Activated naive CD4-positive, alpha-beta T cell treated with anti-CD3 and anti-CD28 coated beads, Interleukin-2, amount 10 ng/mL, durations not matched to agents 7 days and 5 days (primary cell): ENCODE measurements around the gene NUMB.
"Not testable (repeated sequence)": the region's sequence is repeated elsewhere in the genome, so short reads cannot be mapped to it uniquely, and the experiment has no call there.

Source experiments
- CTCF ChIA-PET: fragments of 350-600 bp; sonication (Branson Sonifier 250); formaldehyde crosslinking; loops from one replicate; lab custom pipeline; 2021; ENCODE audit warnings: antibody characterized with exemption; lab: Charles Lee
- DNase-seq: peaks from one replicate; pipeline ENCODE4 v3.0.0-alpha.2; 2020
- H3K27ac Mint-ChIP-seq: one replicate; pipeline ENCODE4 v1.8.0; 2021; ENCODE audit warnings: mild to moderate bottlenecking, moderate library complexity, mixed read lengths
- H3K27me3 Mint-ChIP-seq: one replicate; pipeline ENCODE4 v1.8.0; 2021; ENCODE audit warnings: mild to moderate bottlenecking, mixed read lengths
- H3K36me3 Mint-ChIP-seq: one replicate; pipeline ENCODE4 v1.8.0; 2021; ENCODE audit warnings: mixed read lengths
- H3K4me1 Mint-ChIP-seq: one replicate; pipeline ENCODE4 v1.8.0; 2021; ENCODE audit warnings: mixed read lengths
- H3K4me3 Mint-ChIP-seq: one replicate; pipeline ENCODE4 v1.8.0; 2021; ENCODE audit warnings: mild to moderate bottlenecking, moderate library complexity, mixed read lengths
- H3K9me3 Mint-ChIP-seq: one replicate; pipeline ENCODE4 v1.8.0; 2021; ENCODE audit warnings: mixed read lengths

The NUMB gene

DNA sequence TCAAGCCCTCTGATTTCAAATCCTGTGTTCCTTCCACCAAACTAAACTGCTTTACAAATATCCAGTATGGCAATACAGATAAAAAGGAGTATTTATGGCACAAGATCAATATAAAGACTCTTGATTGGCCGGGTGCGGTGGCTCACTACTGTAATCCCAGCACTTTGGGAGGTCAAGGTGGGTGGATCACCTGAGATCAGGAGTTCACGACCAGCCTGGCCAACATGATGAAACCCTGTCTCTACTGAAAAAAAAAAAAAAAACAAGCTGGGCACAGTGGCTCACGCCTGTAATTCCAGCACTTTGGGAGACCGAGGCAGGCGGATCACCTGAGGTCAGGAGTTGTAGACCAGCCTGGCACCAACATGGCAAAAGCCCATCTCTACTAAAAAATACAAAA lies 35.3 kb downstream of the NUMB start:
- H3K36me3 Mint-ChIP-seq, H3K9me3 Mint-ChIP-seq, H3K27me3 Mint-ChIP-seq, H3K4me3 Mint-ChIP-seq, DNase-seq, CTCF ChIA-PET, H3K27ac Mint-ChIP-seq: not testable (repeated sequence)
- peaks cover 14% of the 10 kb centered on the region for H3K4me1 Mint-ChIP-seq

DNA sequence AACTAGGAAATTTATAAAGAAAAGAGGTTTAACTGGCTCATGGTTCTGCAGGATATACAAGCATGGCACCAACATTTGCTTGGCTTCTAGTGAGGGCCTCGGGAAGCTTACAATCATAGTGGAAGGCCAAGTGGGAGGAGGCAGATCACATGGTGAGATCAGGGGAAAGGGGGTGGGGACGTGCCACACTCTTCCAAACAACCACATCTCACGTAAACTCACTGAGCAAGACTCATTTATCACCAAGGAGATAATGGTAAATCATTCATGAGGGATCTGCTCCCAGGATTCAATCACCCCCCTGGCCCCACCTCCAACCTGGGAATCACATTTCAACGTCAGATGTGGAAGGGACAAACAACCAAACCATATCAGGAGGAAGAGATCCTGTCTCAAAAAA lies 35.8 kb downstream of the NUMB start:
- Mint-ChIP-seq H3K4me3 (no peak overlapping the region), H3K27me3 (no peaks in the 10 kb centered on the region), H3K9me3 (no peaks in the 10 kb centered on the region), H3K4me1 (peaks cover 14% of the 10 kb centered on the region), H3K36me3 (peaks cover 6% of the 10 kb centered on the region), H3K27ac (no peak overlapping the region)
- DNase-seq = no peak
- CTCF ChIA-PET = no interaction called here

- Mint-ChIP-seq H3K36me3 (peaks cover 7% of the 10 kb centered on the region), H3K27ac (no peak overlapping the region), H3K4me1 (peaks cover 6% of the 10 kb centered on the region), H3K4me3 (no peak overlapping the region), H3K27me3 (no peaks in the 10 kb centered on the region), H3K9me3 (no peaks in the 10 kb centered on the region)
- DNase-seq = no peak
- CTCF ChIA-PET = no interaction called here
Measured at GRCh38 chr14:73418227-73418626, 40.1 kb downstream of the NUMB start.

DNA sequence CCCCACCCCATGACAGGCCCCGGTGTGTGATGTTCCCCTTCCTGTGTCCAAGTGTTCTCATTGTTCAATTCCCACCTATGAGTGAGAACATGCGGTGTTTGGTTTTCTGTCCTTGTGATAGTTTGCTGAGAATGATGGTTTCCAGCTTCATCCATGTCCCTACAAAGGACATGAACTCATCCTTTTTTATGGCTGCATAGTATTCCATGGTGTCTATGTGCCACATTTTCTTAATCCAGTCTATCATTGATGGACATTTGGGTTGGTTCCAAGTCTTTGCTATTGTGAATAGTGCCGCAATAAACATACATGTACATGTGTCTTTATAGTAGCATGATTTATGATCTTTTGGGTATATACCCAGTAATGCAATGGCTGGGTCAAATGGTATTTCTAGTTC lies 52.1 kb downstream of the NUMB start:
- H3K27ac Mint-ChIP-seq, H3K4me1 Mint-ChIP-seq, CTCF ChIA-PET, H3K27me3 Mint-ChIP-seq, DNase-seq, H3K4me3 Mint-ChIP-seq, H3K9me3 Mint-ChIP-seq: not testable (repeated sequence)
- H3K36me3 Mint-ChIP-seq = peaks cover 19% of the 10 kb centered on the region

GRCh38 chr14:73403181-73403752 lies 55.1 kb downstream of the NUMB start:
- Mint-ChIP-seq H3K27ac (no peak overlapping the region), H3K9me3 (no peaks in the 10 kb centered on the region), H3K36me3 (peaks cover 13% of the 10 kb centered on the region), H3K4me3 (no peak overlapping the region), H3K27me3 (no peaks in the 10 kb centered on the region), H3K4me1 (no peaks in the 10 kb centered on the region)
- CTCF ChIA-PET = interaction anchor here (0.9 kb wide), 1 partner anchor 8 kb away, joined by 3 read pairs; no protein-coding TSS in a partner anchor
- no peak for DNase-seq

- peaks cover 10% of the 10 kb centered on the region for H3K36me3 Mint-ChIP-seq
- no peaks in the 10 kb centered on the region for H3K9me3 Mint-ChIP-seq
- no peaks in the 10 kb centered on the region for H3K4me1 Mint-ChIP-seq
- CTCF ChIA-PET = interaction anchor here (0.9 kb wide), 1 partner anchor 9 kb away, joined by 3 read pairs; no protein-coding TSS in a partner anchor
- no peak overlapping the region for H3K4me3 Mint-ChIP-seq
- DNase-seq = no peak
- H3K27ac Mint-ChIP-seq = no peak overlapping the region
- no peaks in the 10 kb centered on the region for H3K27me3 Mint-ChIP-seq
Measured at GRCh38 chr14:73402579-73402978, 55.8 kb downstream of the NUMB start.

DNA sequence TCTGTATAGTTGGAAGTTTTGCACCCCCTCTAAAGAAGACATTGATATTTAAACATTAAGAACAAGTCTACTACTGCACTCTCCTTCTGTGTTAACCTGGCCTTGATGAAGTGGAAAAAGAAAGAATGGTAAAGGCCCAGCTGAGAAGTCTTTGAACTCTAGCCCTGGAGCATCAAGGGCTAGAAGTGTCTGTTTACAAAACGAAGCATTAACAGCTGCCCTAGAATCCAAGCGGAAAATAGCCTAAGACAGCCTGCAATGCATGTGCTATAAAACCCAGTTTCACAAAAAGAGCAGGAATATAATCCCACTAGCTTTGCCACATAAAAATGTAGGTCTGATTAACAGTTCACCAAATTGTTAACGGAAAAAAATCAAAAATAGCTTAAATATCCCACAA lies 60.5 kb downstream of the NUMB start:
- Mint-ChIP-seq H3K9me3 (no peaks in the 10 kb centered on the region), H3K27ac (no peak overlapping the region), H3K27me3 (no peaks in the 10 kb centered on the region), H3K4me3 (no peak overlapping the region), H3K36me3 (peaks cover 3% of the 10 kb centered on the region), H3K4me1 (peaks cover 5% of the 10 kb centered on the region)
- CTCF ChIA-PET = no interaction called here
- no peak for DNase-seq

DNA sequence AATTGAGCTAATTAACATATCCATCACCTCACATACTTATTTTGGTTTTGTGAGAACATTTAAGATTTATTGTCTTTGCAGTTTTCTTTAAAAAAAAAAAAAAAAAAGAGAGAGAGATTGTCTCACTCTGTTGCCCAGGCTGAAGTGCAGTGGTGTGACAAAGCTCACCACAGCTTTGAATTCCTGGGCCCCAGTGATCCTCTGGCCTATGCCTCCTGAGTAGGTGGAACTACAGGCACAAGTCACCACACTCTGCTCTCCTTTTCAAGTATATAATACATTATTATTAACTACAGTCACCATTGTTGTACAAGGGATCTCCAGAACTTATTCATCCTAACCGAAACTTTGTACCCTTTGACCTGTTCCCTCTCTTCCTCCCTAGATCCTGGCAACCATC lies 64.0 kb downstream of the NUMB start:
- no peaks in the 10 kb centered on the region for H3K27me3 Mint-ChIP-seq
- no peak for DNase-seq
- H3K4me3 Mint-ChIP-seq = no peak overlapping the region
- peaks cover 6% of the 10 kb centered on the region for H3K36me3 Mint-ChIP-seq
- CTCF ChIA-PET = no interaction called here
- peaks cover 10% of the 10 kb centered on the region for H3K4me1 Mint-ChIP-seq
- no peak overlapping the region for H3K27ac Mint-ChIP-seq
- no peaks in the 10 kb centered on the region for H3K9me3 Mint-ChIP-seq

GRCh38 chr14:73393375-73393774 lies 65.0 kb downstream of the NUMB start:
- H3K4me3 Mint-ChIP-seq = no peak overlapping the region
- no peak for DNase-seq
- H3K27ac Mint-ChIP-seq = no peak overlapping the region
- CTCF ChIA-PET = no interaction called here
- peaks cover 6% of the 10 kb centered on the region for H3K36me3 Mint-ChIP-seq
- peaks cover 10% of the 10 kb centered on the region for H3K4me1 Mint-ChIP-seq
- H3K27me3 Mint-ChIP-seq = no peaks in the 10 kb centered on the region
- H3K9me3 Mint-ChIP-seq = no peaks in the 10 kb centered on the region

DNA sequence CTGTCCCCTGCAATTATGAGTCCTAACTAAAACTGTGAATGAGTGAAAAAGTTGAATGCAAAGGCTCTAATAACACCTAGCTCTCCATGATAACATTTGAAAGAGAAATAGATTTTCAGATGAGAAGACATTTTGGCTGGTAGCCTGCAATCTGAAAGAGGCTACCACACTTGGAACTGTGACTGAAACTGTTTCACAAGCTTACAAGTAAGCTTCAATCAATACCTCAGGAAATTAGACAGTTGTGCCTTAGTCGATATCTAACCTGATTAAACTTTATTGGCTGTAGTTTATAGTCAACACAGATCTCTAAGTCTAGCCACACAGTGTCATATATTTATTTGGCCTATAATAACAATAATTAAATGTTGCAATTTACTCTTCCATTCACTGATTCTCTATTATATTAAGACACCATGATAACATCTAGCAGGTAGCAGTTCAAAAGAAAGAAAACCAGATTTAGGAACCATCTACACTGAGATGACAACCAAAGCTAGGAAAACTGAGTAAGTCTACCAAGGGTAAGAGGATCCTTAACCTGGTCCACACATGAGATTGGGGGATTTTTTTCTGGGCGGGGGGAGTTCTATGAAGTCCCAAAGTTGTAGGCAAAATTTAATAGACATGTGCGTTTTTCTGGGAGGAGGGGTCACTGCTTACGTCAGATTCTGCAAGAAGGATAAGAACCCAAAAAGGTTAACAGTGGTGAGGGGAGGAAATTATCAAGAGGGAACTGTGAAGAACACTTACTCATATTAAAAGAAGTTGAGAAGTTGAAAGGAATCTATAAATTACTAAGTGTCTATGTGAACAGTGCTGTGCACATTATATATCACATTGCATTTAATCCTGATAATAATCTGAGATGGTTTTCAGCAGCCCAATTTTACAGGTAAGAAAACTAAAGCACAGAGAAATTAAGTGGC lies 65.8 kb downstream of the NUMB start:
- DNase-seq = no peak
- no peaks in the 10 kb centered on the region for H3K9me3 Mint-ChIP-seq
- no peak overlapping the region for H3K4me3 Mint-ChIP-seq
- H3K27me3 Mint-ChIP-seq = no peaks in the 10 kb centered on the region
- CTCF ChIA-PET = no interaction called here
- H3K27ac Mint-ChIP-seq = no peak overlapping the region
- peaks cover 6% of the 10 kb centered on the region for H3K36me3 Mint-ChIP-seq
- peaks cover 10% of the 10 kb centered on the region for H3K4me1 Mint-ChIP-seq

- CTCF ChIA-PET = not testable (repeated sequence)
Measured at GRCh38 chr14:73387860-73388259, 70.5 kb downstream of the NUMB start.

DNA sequence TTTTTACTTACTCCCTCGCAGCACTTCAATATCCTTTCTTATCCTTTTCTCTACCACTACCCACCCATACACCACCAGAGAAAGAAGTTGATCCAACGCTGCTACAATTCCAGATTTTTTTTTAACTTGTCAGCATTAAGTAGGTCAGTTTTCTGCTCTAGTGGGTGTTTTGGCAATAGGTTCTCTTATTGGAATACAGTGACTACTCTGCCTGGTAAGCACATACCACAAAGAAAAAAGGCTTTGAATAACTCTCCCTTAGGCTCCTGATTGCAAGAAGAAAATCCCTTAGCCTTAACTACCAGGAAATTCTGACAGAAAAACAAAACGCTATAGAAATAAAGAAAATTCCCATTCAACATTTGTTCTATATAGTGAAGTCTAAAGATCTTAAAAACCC lies 72.0 kb downstream of the NUMB start:
- Mint-ChIP-seq H3K4me3 (no peak overlapping the region), H3K27me3 (no peaks in the 10 kb centered on the region), H3K4me1 (no peaks in the 10 kb centered on the region), H3K9me3 (peaks cover 9% of the 10 kb centered on the region), H3K27ac (no peak overlapping the region), H3K36me3 (peaks cover 7% of the 10 kb centered on the region)
- DNase-seq = no peak
- CTCF ChIA-PET = no interaction called here

More at GRCh38 chr14:73387860-73388259, 70.5 kb downstream of the NUMB start:
- not testable (repeated sequence) for H3K4me1 Mint-ChIP-seq, H3K4me3 Mint-ChIP-seq, H3K27me3 Mint-ChIP-seq, H3K9me3 Mint-ChIP-seq, DNase-seq, H3K27ac Mint-ChIP-seq, H3K36me3 Mint-ChIP-seq

DNA sequence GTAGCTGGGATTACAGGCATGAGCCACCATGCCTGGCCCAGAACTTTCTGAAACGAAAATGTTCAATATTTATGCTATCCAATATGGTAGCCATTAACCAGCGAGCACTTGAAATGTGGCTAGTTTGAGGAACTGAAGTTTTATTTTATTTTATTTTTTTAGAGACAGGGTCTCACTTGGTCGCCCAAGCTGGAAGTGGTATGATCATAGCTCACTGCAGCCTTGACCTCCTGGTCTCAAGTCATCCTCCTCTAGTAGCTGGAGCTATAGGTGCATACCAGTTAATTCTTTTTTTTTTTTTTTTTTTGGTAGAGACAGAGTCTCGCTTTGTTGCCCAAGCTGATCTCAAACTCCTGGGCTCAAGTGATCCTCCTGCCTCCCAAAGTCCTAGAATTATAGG lies 73.3 kb downstream of the NUMB start:
- H3K27me3 Mint-ChIP-seq, H3K9me3 Mint-ChIP-seq, H3K4me1 Mint-ChIP-seq, DNase-seq, CTCF ChIA-PET, H3K36me3 Mint-ChIP-seq, H3K4me3 Mint-ChIP-seq, H3K27ac Mint-ChIP-seq: not testable (repeated sequence)

- no peak overlapping the region for H3K27ac Mint-ChIP-seq
- no peak overlapping the region for H3K4me3 Mint-ChIP-seq
- H3K27me3 Mint-ChIP-seq = no peaks in the 10 kb centered on the region
- CTCF ChIA-PET = no interaction called here
- no peak for DNase-seq
- H3K36me3 Mint-ChIP-seq = peaks cover 6% of the 10 kb centered on the region
- peaks cover 9% of the 10 kb centered on the region for H3K9me3 Mint-ChIP-seq
- no peaks in the 10 kb centered on the region for H3K4me1 Mint-ChIP-seq
Measured at GRCh38 chr14:73383356-73383755, 75.0 kb downstream of the NUMB start.
